Stimulated activated CD8-positive, alpha-beta memory T cell treated with anti-CD3 and anti-CD28 coated beads, Interleukin-7, amount 100 ng/mL, for 48 hours (primary cell): ENCODE results near the gene KCNMB1.

ENCODE experiments used
- DNase-seq, 2 donors: peaks; one replicate each; pipeline ENCODE4 v3.0.0-alpha.2; 2020; ENCODE audit warnings: low read depth in 1 of 2; ENCODE audit errors: extremely low read depth in 1 of 2

KCNMB1 gene

DNA sequence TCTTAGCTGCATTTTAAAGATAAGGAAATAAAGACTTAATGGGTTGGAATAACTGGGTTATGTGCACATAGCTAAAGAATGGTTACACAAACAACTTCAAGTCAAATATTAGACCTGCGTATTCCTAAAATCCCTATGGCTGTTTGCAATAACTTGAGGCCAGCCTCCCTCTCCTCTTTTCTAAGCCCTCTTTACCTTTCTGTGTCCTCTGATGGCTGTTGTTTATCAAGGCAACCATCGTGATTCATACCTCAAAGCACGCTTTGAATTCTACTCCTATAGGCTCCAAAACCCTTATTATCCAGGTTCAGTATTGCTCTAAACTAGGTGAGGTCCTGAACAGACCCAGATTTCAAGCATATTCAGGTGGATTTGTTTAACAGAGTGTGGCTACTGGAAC is 46.0 kb downstream of the KCNMB1 start:
- DNase-seq: no peak

GRCh38 chr5:170342153-170342725 is 46.9 kb downstream of the KCNMB1 start:
- DNase-seq: no peak

GRCh38 chr5:170341545-170341944 is 47.6 kb downstream of the KCNMB1 start:
- no peak for DNase-seq

DNA sequence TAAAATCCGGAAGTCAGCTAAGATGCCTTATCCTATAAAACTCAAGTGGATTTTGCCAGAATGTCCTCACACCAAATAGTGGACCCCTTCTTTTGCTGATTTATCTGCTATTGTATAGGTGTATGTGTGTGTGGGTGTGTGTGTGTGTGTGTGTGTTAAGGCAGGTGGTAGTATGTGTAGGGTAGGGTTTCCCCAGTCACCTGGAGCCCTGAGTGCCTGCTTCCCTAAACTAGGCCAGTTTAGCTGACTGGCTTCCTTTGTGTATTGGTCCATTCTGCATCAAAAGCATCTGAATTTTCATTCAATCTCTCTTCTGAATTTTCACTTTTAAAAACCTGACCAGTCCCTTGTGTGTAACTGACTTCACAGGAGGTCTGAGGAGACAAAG is 49.4 kb downstream of the KCNMB1 start:
- DNase-seq: no peak

DNA sequence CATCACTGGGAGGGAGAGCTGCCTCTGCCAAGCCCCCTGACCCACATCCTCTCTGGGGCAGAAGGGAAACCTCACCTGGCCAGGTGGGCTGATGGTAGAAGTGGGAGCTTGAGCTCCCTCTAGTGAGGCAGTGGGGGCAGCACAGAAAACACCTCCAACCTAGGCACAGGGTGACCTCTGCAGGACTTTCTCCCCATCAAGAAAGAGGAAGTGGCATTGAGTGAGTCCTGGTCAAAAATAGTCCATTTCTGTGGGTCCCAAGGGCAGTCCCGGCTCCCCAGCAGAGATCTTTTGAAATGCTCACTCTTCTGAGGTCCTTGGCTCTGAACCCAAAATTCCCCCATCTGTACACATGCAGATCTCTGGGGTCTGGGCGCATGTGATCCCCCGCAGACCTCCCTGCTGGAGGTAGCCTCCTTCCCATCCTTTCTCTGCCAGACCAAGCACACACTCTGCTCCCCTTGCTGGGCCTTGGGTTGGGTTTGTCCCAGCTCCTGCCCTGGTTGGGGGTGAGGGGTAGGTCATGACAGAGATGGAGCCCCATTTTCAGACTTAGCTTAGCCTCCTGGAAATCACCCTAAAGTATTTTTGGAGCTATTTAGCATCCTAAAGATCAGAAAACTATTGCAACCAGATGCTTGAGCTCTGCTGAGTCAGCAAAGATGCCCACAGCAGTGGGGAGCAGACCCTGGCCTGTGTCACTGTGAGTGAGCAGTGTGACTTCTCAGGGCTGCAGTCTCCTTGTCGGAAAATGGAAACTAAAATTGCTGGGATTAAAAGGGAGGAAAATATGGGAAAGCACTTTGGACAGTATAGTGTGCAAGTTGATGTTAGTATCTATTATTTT is 50.0 kb downstream of the KCNMB1 start:
- DNase-seq: peak; percentile 15 to 46

DNA sequence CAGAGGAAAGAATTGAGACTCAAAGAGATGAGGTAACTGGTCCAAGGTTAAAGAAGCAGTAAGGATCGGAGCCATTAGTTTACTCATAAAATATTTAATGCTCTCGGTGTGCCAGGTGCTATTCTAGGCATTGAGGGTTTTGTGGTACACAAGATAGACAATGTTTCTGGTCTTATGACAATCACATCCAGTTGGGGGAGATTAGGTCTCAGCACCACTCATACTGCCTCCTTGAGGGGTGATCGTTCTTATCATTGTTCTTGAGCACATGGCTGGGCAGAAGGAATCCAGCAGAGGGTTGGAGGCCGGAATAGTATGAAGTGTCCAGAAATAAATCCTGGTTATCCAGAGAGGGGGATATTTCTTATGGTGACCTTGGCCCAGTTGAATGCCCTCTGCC is 50.9 kb downstream of the KCNMB1 start:
- DNase-seq: no peak

DNA sequence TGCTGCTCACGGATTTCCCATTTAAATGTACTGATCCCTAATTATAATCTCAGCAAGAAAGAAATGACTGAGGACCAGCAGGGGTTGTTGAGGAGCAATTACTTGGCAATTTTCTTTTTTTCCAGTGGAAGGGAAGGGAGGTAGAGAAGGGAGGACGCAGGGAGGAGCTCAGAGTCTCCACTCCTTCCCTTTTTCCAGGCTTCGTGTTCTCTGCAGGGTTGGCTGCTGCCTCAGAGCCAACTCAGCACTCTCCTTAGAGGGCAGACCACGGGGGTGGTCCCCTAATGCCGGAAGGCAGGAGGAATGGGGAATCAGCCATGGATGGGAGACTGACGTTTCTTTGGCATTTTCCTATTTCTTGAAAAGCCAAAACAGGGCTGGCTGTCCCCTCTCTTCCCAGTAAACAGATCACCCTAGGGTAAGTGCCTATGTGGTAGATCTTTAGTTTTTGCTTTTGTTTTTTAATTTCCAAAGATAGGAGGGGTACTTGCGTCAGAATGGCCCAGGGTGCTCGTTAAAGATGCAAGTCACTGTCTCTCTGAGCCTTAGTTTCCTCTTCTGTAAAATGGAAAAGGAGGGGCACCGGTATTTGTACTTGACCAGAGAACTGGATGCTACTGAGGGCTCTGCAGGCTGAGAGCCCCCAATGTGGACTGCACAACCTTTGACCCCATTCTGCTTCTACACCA is 52.0 kb downstream of the KCNMB1 start:
- DNase-seq: no peak

GRCh38 chr5:170336065-170336464 is 53.1 kb downstream of the KCNMB1 start:
- no peak for DNase-seq

GRCh38 chr5:170334626-170335025 is 54.5 kb downstream of the KCNMB1 start:
- no peak for DNase-seq

DNA sequence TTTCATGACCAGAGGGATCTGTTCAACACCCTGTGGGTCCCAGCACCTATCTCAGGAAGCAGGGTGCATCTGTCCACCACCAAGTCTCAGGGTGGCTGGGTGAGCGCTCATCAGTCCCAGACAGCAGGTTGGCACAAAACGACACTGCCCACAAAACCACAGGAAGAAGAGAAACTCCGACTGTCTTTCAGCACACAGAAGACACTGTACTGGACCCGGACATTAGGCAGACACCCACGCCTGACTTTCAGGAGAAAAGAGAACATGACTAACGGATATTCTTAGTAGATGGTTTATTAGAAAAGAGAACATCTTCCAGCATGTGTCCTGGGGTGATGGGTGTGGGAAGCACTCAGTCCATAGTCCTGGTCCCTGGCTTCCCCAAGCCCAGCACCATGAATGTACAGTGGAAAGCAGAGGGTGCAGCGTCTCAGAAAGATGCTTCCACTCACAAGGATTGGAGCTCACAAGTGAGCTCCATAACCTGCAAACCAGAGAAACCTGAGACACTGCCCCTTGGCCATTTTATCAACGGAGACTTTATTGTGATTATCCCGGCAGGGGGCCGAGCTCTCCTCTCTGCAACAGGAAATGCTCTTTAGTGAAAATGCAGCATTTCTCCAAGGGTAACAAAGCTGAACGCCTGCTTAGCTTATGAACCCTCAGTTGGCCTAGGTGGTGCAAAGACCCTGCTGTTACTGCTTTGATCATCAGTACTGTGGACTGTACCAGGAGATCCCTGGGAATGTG is 55.8 kb downstream of the KCNMB1 start:
- peak in 1 of 2 donors; percentile 77 for DNase-seq

- DNase-seq: no peak
Observed at GRCh38 chr5:170332058-170332457, 57.1 kb downstream of the KCNMB1 start.

DNA sequence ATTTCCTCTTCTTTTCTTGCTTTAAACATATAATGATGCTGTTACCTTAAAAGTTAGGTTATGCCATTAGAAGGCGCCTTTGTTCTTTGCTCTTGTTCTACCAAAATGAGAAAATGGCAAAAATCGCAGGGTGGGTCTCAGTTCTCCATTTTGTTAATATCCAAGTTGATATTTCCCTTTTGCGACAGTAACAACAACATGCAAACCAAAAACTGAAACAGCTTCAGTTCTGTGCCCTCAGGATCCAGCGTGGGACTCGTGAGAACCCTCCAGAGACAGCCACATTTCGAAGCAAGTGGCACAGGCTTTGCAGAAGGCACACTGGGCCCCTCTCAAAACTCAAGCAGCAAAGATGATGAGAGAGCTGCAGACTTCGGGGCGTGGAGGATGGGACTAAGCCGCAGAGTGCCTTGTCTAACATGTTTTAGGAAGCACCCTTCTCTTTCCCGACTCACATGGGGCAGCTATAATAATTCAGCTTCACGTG is 58.6 kb downstream of the KCNMB1 start:
- DNase-seq: no peak

DNA sequence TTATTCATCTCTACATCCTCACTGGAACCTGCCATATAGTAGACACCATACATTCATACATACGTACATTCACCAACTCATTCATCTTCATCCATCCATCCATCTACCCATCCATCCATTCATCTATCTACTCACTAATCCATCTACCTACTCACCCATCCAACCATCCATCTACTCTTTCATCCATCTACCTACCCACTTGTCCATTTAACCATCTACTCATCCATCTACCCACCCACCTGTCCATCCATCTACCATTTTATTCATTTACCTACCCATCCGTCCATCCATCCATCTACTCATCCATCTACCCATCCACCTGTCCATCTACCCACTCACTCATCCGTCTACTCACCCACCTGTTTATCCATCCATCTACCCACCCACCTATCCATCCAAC is 59.6 kb downstream of the KCNMB1 start:
- DNase-seq: no peak

DNA sequence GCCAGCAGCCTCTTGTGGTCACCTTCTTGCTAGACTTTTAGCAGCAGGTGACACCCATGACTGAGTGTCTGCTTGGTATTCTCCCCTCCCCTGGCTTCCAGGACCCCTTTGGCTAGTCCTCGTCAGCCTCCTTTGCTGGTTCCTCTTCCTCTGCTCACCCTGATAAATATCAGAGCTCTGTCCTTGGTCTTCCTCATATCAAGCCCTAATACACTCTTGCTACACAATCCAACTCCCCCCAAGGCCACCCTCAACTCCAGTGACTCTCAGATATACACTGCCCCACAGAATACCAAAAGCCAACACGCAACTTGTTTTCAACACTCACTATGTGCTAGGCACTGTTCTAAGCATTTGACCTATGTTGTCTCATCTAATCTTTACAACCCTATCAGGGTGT is 61.3 kb downstream of the KCNMB1 start:
- no peak for DNase-seq

- DNase-seq: no peak
Observed at GRCh38 chr5:170327168-170327567, 62.0 kb downstream of the KCNMB1 start.
